Transverse colon (tissue), 4 donors: Measurements from ENCODE around the gene GALR2.

Experiments
- CTCF ChIP-seq, 5 experiments: fragments of 200-600 bp in 3 of 5; fragments of 450-650 bp in 2 of 5; sonication (generic) in 3 of 5; IDR thresholded peaks; 1 replicate in 2 of 5; 2 replicates in 3 of 5; pipeline ENCODE4 v1.5.1; 2016 to 2017; ENCODE audit warnings: antibody characterized with exemption in 5 of 5, inconsistent platforms in 3 of 5, mild to moderate bottlenecking in 2 of 5, moderate library complexity in 1 of 5
- EP300 ChIP-seq: sonication (generic); formaldehyde crosslinking; IDR thresholded peaks from one replicate; pipeline ENCODE4 v1.6.1; 2017; ENCODE audit warnings: antibody characterized with exemption, low read depth
- POLR2A ChIP-seq: fragments of 450-650 bp; IDR thresholded peaks from one replicate; pipeline ENCODE4 v1.6.1; 2016; ENCODE audit warnings: antibody characterized with exemption, mild to moderate bottlenecking, moderate library complexity
- POLR2AphosphoS5 ChIP-seq, 3 donors: sonication (generic); formaldehyde crosslinking; IDR thresholded peaks; one replicate each; pipeline ENCODE4 v1.6.1; 2016; ENCODE audit warnings: antibody characterized with exemption in 3 of 3

- no peak for TF ChIP-seq CTCF (IDR thresholded peaks at IDR 0.05)
- TF ChIP-seq POLR2A: peak; percentile 77
- peak; percentile 65 to 86 (median 80) for TF ChIP-seq POLR2AphosphoS5 (IDR thresholded peaks at IDR 0.05)
- TF ChIP-seq EP300: no peak
Observed at GRCh38 chr17:76072148-76072858, 2.3 kb upstream of the GALR2 start, which contains the start of gene SRP68.
